ENCODE data around the gene OR1L8. TPM values are rescaled to one million over a fixed set of nuclear protein-coding genes. Genes with fewer than 3 reads are reported as not detected.

Gene OR1L8
- total RNA-seq, 1 donor from 2014 or later, result not detected

DNA sequence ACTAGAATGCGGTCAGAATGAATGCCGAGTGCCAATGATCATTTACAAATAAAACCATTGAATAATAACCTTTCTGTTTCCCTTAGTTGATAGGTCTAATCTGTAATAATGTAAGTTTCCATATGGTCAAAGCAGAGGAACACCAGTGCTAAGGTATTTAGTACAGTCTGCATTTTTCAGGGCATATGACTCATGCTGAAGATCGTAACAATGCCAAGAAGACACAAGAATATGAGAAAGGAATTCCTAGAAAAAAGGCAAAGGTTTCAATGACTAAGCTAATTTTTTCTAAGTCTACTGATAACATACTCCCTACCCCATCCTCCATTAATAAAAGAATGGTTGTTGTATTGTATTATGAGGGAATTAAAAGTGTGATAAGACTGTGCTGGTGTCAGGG is 2.8 kb downstream of the OR1L8 start:
- Histone ChIP-seq H3K27me3 (no peaks in the 10 kb centered on the region), H3K36me3 (no peaks in the 10 kb centered on the region), H3K4me1 (no peaks in the 10 kb centered on the region), H3K9me3 (no peaks in the 10 kb centered on the region), H3K27ac (no peak overlapping the region), H3K4me3 (no peak overlapping the region)
- no peak for DNase-seq (ENCODE audit: low spot score in 2 of 2)
- intact Hi-C loops (cut with DNase I), result no loop called here
- TF ChIP-seq, protein P1, sequence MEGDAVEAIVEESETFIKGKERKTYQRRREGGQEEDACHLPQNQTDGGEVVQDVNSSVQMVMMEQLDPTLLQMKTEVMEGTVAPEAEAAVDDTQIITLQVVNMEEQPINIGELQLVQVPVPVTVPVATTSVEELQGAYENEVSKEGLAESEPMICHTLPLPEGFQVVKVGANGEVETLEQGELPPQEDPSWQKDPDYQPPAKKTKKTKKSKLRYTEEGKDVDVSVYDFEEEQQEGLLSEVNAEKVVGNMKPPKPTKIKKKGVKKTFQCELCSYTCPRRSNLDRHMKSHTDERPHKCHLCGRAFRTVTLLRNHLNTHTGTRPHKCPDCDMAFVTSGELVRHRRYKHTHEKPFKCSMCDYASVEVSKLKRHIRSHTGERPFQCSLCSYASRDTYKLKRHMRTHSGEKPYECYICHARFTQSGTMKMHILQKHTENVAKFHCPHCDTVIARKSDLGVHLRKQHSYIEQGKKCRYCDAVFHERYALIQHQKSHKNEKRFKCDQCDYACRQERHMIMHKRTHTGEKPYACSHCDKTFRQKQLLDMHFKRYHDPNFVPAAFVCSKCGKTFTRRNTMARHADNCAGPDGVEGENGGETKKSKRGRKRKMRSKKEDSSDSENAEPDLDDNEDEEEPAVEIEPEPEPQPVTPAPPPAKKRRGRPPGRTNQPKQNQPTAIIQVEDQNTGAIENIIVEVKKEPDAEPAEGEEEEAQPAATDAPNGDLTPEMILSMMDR (IDR thresholded peaks at IDR 0.05), result no peak

DNA sequence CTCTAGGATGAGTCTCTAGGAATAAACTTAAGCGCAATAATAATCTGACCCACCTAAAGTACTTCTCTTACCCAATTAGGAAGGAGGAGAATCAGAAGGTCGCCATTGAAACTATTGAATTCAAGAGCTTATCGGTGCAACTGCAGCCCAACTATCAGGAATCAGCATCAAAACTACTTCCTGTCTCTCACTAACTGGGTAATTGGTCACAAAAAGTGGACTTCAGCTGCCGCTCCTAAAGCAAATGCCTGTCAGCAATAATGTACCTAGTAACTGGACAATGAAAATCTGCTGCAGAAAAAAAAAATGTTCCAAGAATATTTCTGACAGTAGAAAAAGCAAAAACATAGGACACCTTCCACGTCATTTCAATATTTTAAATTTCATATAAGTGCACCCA is 3.3 kb downstream of the OR1L8 start:
- H3K27ac ChIP-seq, result no peak overlapping the region
- H3K36me3 ChIP-seq, result no peaks in the 10 kb centered on the region
- H3K27me3 ChIP-seq, result no peaks in the 10 kb centered on the region
- no peak for DNase-seq (ENCODE audit: low spot score in 2 of 2)
- H3K4me3 ChIP-seq, result no peak overlapping the region
- intact Hi-C loops (cut with DNase I), result no loop called here
- H3K9me3 ChIP-seq, result no peaks in the 10 kb centered on the region
- TF ChIP-seq, protein P1 (IDR thresholded peaks at IDR 0.05), result no peak
- H3K4me1 ChIP-seq, result no peaks in the 10 kb centered on the region

DNA sequence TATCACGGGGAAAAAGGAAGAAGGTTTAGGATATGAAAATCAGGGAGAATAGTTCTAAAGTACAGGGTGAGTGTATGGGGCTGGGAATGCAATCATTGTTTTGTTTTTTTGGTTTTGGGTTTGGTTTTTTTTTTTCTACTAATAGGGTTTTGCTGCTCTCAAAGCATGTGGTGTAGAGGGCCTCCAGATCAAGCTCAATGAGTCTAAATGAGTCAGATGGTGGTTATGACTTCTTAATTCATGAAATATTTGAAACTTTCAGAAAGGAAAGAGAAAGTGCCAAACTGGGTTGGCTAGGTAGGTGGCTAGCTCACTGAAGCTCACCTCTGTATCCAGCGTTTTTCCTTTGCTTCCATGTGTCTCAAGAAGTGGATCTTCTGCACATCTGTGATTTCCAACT is 10.7 kb downstream of the OR1L8 start:
- TF ChIP-seq, protein P1 (IDR thresholded peaks at IDR 0.05), result no peak
- DNase-seq (ENCODE audit: low spot score in 2 of 2), result no peak

DNA sequence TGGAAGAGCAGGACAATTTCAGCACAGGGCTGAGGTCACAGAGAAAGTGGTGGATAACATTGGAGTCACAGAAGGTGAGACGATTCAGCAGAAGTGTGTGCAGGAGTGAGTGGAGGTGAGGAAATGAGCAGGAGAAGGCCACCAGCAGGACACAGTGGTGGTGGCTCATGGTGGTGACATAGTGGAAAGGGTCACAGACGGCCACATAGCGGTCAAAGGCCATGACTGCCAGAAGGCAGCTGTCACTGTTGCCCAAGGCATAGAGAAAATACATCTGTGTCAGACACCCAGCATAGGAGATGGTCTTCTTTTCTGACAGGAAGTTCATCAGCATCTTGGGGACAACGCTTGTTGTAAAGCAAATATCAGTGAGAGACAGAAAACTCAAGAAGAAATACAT is 15.3 kb downstream of the OR1L8 start:
- no peak overlapping the region for H3K4me3 ChIP-seq
- H3K27me3 ChIP-seq, result no peaks in the 10 kb centered on the region
- intact Hi-C loops (cut with DNase I), result no loop called here
- H3K4me1 ChIP-seq, result no peaks in the 10 kb centered on the region
- TF ChIP-seq, protein P1 (IDR thresholded peaks at IDR 0.05), result no peak
- no peak overlapping the region for H3K27ac ChIP-seq
- H3K9me3 ChIP-seq, result no peaks in the 10 kb centered on the region
- no peaks in the 10 kb centered on the region for H3K36me3 ChIP-seq
- DNase-seq (ENCODE audit: low spot score in 2 of 2), result no peak

More for the DNA sequence above, 10.7 kb downstream of the OR1L8 start:
- H3K9me3 ChIP-seq, result no peaks in the 10 kb centered on the region
- no peaks in the 10 kb centered on the region for H3K36me3 ChIP-seq
- no peak overlapping the region for H3K4me3 ChIP-seq
- intact Hi-C loops (cut with DNase I), result no loop called here
- H3K27me3 ChIP-seq, result no peaks in the 10 kb centered on the region
- no peak overlapping the region for H3K27ac ChIP-seq
- H3K4me1 ChIP-seq, result no peaks in the 10 kb centered on the region

DNA sequence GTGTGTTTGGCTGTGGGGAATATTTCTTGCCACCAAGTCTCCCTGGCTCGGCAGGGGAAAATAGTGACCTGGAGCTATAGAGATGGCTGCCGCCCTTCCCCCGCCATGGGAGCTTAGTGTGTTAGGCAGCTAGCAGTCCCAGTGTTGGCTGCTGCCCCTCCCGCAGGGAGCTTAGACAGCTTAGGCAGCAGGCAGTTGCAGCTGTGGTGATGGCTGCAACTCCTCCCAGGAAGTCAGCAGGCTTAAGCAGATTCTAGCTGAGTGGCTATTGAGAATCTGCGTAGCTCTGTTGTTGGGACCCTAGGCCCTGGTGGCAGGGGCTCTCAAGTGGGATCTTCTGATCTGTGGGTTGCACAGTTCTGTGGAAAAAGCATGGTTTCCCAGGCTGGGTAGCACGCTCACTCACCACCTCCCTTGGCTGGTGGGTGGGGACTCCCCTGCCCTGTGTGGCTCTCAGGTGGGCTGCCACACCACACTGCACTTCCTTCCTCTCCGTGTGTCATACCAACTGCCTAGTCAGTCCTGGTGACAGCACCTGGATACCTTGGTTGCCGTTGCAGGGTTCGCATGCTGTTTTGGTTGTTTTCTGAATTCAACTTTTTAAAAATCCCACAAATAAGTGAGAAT is 20.9 kb downstream of the OR1L8 start:
- TF ChIP-seq, protein P1 (IDR thresholded peaks at IDR 0.05), result no peak
- no peaks in the 10 kb centered on the region for H3K9me3 ChIP-seq
- H3K36me3 ChIP-seq, result no peaks in the 10 kb centered on the region
- H3K27ac ChIP-seq, result no peak overlapping the region
- H3K4me1 ChIP-seq, result no peaks in the 10 kb centered on the region
- no peaks in the 10 kb centered on the region for H3K27me3 ChIP-seq
- no peak for DNase-seq (ENCODE audit: low spot score in 2 of 2)
- intact Hi-C loops (cut with DNase I), result no loop called here
- H3K4me3 ChIP-seq, result no peak overlapping the region

DNA sequence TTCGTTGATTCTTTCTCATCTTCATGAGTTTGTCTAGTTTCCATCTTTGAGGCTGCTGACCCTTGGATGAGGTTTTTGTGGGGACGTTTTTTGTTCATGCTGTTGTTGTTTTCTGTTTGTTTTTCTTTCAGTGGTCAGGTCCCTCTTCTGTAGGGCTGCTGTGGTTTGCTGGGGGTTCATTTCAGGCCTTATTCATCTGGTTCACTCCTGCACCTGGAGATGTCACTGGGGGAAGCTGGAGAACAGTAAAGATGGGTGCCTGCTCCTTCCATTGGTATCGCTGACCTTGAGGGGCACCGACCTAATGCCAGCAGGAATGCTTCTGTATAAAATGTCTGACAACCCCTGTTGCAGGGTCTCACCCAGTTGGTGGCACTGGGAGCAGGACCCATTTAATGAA is 21.7 kb downstream of the OR1L8 start:
- Histone ChIP-seq H3K27ac (no peak overlapping the region), H3K9me3 (no peaks in the 10 kb centered on the region), H3K27me3 (no peaks in the 10 kb centered on the region), H3K4me3 (no peak overlapping the region), H3K36me3 (no peaks in the 10 kb centered on the region), H3K4me1 (no peaks in the 10 kb centered on the region)
- TF ChIP-seq, protein P1 (IDR thresholded peaks at IDR 0.05), result no peak
- intact Hi-C loops (cut with DNase I), result no loop called here
- no peak for DNase-seq (ENCODE audit: low spot score in 2 of 2)

Measured in ascending aorta (tissue), 2 donors.